Fibroblast of the aortic adventitia (primary cell): Measurements from ENCODE around the gene POLL. TPM values are rescaled to one million over a fixed set of nuclear protein-coding genes. Genes with fewer than 3 reads are reported as not detected.

Experiments
- DNase-seq: peaks from one replicate; pipeline ENCODE4 v3.0.0-alpha.2; 2010; ENCODE audit warnings: low read depth
- H3K4me3 ChIP-seq: 2 replicates; pipeline ENCODE4 v1.5.1; 2011; ENCODE audit warnings: low read depth, mild to moderate bottlenecking, control low read depth, low read length, moderate library complexity
- total RNA-seq: library from RNA; depleted of rRNA; stranded (reverse); fragments of >200 nt; gene quantifications from 2 replicates; pipeline ENCODE4 v1.2.3, GENCODE V29; 2012; ENCODE audit warnings: low replicate concordance
- TF ChIP-seq, protein P1 (sequence below): IDR thresholded peaks from 2 replicates; pipeline ENCODE4 v1.5.1; 2011; ENCODE audit warnings: mild to moderate bottlenecking, low read length, control low read depth, inconsistent platforms; ENCODE audit not compliant: insufficient read depth

POLL gene
- total RNA-seq, 1 donor: 11.1 TPM

DNA sequence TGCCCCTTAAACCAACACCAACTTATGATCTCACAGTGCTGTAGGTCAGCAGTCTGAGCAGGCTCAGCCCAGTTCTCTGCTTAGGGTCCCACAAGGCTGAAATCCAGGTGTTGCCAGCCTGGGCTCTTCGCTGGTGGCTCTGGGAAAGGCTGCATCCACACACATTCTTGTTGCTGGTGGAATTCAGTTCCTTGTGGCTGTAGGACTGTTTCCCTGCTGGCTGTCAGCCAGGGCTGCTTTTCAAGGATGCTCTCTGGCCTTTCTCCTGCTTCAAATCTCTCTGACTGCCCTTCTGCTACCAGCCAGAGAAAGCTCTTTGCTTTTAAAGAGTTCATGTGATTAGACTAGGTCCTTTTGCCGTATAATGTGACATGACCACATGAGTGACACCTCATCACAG lies 15.3 kb downstream of the POLL start:
- DNase-seq: no peak
- TF ChIP-seq, protein P1, sequence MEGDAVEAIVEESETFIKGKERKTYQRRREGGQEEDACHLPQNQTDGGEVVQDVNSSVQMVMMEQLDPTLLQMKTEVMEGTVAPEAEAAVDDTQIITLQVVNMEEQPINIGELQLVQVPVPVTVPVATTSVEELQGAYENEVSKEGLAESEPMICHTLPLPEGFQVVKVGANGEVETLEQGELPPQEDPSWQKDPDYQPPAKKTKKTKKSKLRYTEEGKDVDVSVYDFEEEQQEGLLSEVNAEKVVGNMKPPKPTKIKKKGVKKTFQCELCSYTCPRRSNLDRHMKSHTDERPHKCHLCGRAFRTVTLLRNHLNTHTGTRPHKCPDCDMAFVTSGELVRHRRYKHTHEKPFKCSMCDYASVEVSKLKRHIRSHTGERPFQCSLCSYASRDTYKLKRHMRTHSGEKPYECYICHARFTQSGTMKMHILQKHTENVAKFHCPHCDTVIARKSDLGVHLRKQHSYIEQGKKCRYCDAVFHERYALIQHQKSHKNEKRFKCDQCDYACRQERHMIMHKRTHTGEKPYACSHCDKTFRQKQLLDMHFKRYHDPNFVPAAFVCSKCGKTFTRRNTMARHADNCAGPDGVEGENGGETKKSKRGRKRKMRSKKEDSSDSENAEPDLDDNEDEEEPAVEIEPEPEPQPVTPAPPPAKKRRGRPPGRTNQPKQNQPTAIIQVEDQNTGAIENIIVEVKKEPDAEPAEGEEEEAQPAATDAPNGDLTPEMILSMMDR: no peak
- no peak overlapping the region for H3K4me3 ChIP-seq

DNA sequence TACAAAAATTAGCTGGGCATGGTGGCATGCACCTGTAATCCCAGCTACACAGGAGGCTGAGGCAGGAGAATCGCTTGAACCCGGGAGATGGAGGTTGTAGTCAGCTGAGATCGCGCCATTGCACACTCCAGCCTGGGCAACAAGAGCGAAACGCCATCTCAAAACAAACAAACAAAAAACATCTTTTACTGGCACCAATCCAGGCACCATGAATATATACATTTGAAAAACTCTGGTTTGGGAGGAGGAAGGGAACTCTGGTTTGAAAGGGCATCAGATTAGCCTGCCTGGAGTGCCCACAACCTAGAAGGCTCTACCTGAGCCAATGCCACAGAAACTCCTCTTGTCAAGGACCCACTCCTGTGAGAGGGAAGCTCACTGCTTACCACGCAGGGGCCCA lies 15.9 kb downstream of the POLL start:
- TF ChIP-seq, protein P1: no peak
- no peak for DNase-seq
- no peak overlapping the region for H3K4me3 ChIP-seq

DNA sequence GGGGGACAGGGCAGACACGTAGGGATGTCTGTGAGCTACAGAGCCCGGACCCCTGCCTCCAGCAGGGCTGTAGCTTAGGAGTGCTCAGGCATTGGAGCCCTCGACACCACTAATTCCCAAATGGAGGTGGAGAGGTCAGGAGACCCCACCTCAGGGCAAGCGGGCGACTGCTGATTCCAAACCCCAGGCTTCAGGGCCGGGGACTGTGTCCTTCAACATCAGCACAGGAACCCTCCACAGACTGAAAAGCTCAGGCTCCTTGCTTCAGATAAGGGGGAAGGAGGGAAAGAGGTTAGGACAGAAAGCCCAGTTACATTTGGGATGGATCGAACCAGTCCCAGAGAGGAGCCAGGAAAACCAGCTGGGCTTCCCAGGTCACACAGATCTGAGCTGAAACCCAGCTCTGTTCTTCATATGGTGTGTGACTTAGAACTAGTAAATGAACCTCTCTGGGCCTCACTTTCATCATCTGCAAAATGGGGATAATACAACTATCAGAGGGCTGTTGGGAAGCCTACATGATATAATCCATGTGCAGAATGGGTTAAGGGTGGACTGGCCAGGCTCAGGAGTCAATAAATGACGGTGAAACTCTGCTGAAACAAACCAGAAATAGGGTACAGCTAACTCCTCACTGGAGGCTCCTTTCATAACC lies 16.7 kb downstream of the POLL start:
- H3K4me3 ChIP-seq: no peak overlapping the region
- TF ChIP-seq, protein P1: no peak
- DNase-seq: no peak

DNA sequence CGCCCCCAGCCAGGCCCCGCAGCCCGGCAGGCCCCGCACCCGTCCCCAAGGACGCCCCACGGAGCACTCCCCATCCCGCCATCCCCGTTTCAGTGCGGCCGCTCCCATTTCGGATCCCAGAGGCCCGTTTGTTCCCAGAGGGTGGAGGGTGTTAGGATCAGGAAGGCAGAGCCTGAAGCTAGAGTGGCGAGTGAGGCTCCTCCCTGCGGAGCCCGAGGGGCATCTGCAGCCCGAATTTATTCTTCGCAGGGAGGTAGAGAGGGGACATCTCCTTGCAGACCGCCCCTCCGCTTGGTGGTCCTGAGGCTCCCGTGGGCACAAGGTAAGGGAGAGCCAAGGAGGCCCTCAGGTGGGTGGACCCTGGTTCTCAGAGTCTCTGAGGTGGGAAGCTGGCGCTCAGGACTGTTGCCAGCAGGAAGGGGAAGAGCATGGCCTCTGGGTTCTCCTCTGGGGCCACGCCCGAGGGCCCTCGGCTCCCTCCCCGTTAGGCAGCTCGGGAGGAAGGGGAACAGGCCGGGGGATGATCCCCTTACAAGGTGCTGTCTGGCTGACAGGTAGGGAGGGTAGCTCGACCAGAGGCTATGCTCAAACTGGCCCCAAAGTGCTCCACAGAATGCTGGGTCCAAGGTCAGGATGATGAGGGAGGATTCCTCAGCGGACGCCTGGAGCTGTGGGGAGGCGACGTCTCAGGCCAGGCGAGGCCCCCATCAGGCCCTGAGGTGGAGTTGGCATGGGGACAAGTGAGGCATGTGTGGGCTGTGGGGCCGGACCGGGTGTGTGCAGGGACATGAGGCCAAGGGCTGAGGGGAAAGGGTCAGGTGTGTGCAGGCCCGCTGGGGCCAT lies 17.4 kb downstream of the POLL start:
- no peak for DNase-seq
- TF ChIP-seq, protein P1: no peak
- peak overlapping the region; percentile 69 for H3K4me3 ChIP-seq

DNA sequence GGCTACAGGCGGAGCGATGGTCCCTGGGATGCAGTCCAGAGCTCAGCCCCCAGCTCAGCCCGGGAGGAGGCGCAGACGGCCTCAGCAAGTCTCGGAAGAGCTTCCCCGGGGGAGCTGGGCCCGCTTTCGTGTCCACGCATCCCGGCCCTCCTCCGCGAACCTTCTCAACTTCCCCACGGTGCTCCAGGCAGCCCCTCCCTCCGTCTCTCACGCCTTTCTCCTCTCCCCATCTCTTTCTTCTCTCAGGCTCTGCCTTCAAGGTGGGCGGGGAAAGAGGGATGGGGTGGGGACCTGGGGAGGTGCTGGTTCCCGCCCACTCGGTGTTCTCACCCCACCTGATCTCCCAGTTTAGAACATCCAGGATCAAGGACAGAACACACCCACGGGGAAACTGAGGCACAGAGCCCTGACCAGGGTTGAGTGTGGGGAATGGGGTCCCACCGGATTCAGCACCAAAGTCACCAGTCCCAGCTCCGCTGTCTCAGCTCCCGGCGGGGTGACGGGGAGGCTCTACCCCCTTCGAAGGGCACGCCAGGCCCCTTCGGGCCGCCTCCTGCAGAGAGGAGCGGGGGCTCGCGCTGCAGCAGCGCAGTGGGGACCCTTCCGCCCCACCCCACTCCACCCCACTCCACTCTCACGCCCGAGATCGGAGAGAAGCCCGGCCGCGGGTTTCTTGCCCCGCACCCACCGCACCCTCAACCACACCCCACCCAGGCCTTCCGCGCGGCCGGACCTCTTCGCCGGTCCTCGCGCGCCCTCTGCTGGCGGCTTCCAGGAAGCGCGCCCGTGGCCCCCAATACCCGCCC lies 18.2 kb downstream of the POLL start:
- H3K4me3 ChIP-seq: peak overlapping the region; percentile 69
- TF ChIP-seq, protein P1: peak; percentile 74
- peak; percentile 63 for DNase-seq

DNA sequence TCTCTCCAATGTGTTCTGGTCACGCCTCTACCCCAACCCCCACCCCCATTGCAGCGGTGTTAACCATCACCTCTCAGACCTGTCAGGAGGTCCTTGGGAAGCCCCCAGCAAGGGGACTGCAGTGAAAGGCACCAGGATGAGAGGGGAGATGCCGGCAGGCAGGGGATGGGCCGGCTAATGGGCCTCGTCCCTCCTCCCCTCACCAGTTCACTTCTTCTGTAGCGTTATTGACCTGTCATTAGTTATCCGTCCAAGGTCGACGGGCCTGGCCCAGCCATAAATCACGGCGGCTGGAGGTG lies 18.8 kb downstream of the POLL start:
- TF ChIP-seq, protein P1: no peak
- no peak overlapping the region for H3K4me3 ChIP-seq
- DNase-seq: no peak
